A204.1 (cell line): ENCODE measurements around the gene HACE1.

ENCODE experiments used
- FAIRE-seq: peaks from 2 replicates; lab custom pipeline; 2012; peaks lifted over from hg19 to GRCh38; lab: Jason Lieb, UNC

The HACE1 gene

GRCh38 chr6:104736545-104736944 is 123.2 kb downstream of the HACE1 start:
- FAIRE-seq: peak; percentile 65

- no peak for FAIRE-seq
Observed at GRCh38 chr6:104730450-104730849, 129.3 kb downstream of the HACE1 start.

- no peak for FAIRE-seq
Observed at GRCh38 chr6:104729433-104729832, 130.3 kb downstream of the HACE1 start.

- FAIRE-seq: no peak
Observed at GRCh38 chr6:104728448-104728847, 131.3 kb downstream of the HACE1 start.

- no peak for FAIRE-seq
Observed at GRCh38 chr6:104718672-104719071, 141.0 kb downstream of the HACE1 start.

- no peak for FAIRE-seq
Observed at GRCh38 chr6:104716858-104717257, 142.9 kb downstream of the HACE1 start.

GRCh38 chr6:104714796-104715195 is 144.9 kb downstream of the HACE1 start:
- no peak for FAIRE-seq

GRCh38 chr6:104713982-104714381 is 145.7 kb downstream of the HACE1 start:
- FAIRE-seq: no peak

- FAIRE-seq: no peak
Observed at GRCh38 chr6:104711371-104711770, 148.3 kb downstream of the HACE1 start.

- no peak for FAIRE-seq
Observed at GRCh38 chr6:104710543-104711335, 149.0 kb downstream of the HACE1 start.

- FAIRE-seq: no peak
Observed at GRCh38 chr6:104705916-104706442, 153.7 kb downstream of the HACE1 start.

GRCh38 chr6:104705095-104705707 is 154.5 kb downstream of the HACE1 start:
- no peak for FAIRE-seq

- FAIRE-seq: no peak
Observed at GRCh38 chr6:104704191-104704590, 155.5 kb downstream of the HACE1 start.

GRCh38 chr6:104702126-104702841 is 157.4 kb downstream of the HACE1 start:
- no peak for FAIRE-seq

- FAIRE-seq: no peak
Observed at GRCh38 chr6:104700371-104701185, 159.1 kb downstream of the HACE1 start.

- FAIRE-seq: no peak
Observed at GRCh38 chr6:104699593-104700329, 160.0 kb downstream of the HACE1 start.

GRCh38 chr6:104698979-104699378 is 160.7 kb downstream of the HACE1 start:
- FAIRE-seq: no peak

- no peak for FAIRE-seq
Observed at GRCh38 chr6:104692008-104692407, 167.7 kb downstream of the HACE1 start.

- no peak for FAIRE-seq
Observed at GRCh38 chr6:104689551-104690205, 170.0 kb downstream of the HACE1 start.

- FAIRE-seq: no peak
Observed at GRCh38 chr6:104688283-104688969, 171.3 kb downstream of the HACE1 start.
